ENCODE measurements around the gene FSD2. TPM values are rescaled to one million over a fixed set of nuclear protein-coding genes. Genes with fewer than 3 reads are reported as not detected.

The FSD2 gene, protein sequence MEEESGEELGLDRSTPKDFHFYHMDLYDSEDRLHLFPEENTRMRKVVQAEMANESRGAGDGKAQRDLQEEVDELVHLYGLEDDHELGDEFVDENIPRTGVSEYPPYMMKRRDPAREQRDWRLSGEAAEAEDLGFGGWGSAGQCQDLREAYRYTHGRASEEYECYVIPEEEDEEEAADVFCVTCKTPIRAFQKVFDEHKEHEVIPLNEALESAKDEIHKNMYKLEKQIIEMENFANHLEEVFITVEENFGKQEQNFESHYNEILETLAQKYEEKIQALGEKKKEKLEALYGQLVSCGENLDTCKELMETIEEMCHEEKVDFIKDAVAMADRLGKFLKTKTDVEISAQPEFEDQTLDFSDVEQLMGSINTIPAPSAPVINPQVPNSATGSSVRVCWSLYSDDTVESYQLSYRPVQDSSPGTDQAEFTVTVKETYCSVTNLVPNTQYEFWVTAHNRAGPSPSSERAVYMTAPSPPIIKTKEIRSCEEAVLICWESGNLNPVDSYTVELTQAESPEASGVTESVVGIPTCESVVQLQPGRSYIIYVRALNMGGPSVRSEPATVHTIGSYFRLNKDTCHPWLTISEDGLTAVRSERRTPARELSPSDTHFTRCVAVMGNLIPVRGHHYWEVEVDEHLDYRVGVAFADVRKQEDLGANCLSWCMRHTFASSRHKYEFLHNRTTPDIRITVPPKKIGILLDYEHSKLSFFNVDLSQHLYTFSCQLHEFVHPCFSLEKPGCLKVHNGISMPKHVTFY
- not detected in 2 replicates for total RNA-seq

DNA sequence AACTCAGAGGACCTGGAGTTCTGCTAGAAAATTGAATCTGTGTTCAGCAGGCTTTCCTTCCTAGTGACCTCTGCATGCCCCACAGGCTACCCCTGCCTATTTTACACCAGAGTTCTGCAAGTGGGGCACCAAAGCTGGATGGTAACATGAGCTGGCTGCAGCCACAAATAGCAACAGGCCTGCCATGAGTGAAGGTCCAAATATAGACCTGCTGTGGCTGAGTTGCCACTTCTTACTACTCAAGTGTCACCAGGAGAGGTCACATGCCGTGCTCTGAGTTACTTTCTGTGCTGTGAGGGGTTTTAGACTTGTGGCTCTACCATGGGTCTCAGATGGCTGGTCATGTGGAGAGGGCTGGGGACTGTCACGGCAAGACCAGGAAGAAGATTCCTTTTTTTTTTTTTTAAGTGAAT is at the start of gene FSD2:
Gene FSD2 (minus strand): TSS at position 76 of the 413 bp plus-strand sequence. CDS start 18,679 bp downstream, outside the sequence.

DNA sequence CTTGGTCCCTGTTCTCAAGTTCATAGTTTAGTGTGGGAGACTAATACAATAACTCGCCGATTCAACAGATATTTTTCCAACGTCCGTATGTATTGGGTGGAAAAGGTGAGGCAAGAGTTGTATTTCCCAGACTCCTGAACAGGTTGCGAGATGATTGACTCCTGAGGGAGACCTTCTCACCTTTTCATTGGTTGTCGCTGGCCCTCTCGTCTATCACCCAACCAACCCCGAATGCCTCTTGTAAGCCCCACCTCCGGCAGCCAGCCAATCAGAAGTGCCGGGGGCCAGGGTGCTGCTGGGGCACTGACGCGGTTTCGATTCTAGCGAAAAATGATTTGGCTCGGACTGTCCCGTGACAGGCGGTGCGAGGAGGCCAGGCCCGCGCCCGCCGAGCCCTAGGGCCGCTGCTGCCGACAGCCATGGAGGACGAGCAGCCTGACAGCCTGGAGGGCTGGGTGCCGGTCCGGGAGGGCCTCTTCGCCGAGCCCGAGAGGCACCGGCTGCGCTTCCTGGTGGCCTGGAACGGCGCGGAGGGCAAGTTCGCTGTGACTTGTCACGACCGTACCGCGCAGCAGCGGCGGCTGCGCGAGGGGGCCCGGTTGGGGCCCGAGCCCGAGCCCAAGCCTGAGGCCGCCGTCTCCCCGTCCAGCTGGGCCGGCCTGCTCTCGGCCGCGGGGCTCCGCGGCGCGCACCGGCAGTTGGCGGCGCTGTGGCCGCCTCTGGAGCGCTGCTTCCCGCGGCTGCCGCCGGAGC is 3.6 kb upstream of the FSD2 start, which contains the start of gene WHAMM:
Gene WHAMM (plus strand): TSS at position 321 of the 753 bp plus-strand sequence. CDS start 99 bp downstream, at position 420.

DNA sequence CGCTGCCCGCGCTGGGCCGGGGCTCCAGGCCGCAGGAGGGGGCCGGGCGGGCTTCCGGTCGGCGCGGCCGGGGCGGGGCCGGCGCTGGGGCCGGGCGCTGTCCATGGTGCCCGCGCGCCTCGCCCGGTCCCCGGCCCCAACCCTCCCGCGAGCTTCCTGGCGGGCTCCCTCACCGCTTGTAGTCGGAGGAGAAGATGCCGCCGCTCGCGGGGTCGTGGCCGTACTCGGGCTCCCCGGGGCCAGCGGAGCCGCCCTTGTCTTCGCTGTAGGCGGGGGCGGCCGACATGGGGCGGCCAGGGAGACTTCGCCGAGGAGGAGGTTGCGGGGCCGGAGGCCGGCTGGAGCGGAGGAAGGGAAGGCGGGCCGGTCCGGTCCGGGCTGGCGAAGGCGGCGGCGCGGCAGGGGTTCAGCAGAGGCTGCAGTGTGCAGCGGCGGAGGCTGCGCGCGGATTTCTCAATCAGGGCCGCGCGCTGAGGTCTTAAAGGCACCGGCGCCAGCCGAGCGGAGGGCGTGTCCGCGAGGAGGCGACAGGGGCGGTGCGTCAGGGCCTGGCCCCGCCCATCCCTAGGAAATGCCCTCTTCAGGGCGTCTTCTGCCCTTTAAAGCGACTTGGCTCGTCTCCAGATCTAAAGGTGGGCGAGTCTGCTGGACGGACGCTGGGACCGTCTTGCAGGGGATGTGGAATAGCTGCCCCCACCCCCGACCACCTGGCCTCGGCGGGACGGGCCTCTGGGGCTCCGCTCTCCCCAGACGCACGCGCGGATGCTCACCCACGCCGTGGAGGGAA is 96.3 kb downstream of the FSD2 start, which contains the start of gene AP3B2:
Gene AP3B2 (minus strand): TSS at position 455 of the 787 bp plus-strand sequence. CDS start 169 bp downstream, at position 286.

Other genes with a start within 250 kb of the FSD2 start
- gene CPEB1, start 158.7 kb downstream of the FSD2 start, total RNA-seq = 5.1 and 8.8 TPM in 2 replicates
- under 0.01 TPM in 2 replicates for gene AP3B2, start 96.2 kb downstream of the FSD2 start, total RNA-seq
- 3.7 and 4.3 TPM in 2 replicates for gene WHAMM, start 3.6 kb upstream of the FSD2 start, total RNA-seq
- gene HOMER2, start 146.7 kb upstream of the FSD2 start, total RNA-seq = 1.4 and 2.9 TPM in 2 replicates
- 15.8 and 17.8 TPM in 2 replicates for gene RAMAC, start 180.1 kb upstream of the FSD2 start, total RNA-seq
- gene C15orf40, start 205.6 kb upstream of the FSD2 start, total RNA-seq = 10.6 and 18.0 TPM in 2 replicates